ENCODE data around the gene ARHGEF12. TPM values are rescaled to one million over a fixed set of nuclear protein-coding genes. Genes with fewer than 3 reads are reported as not detected.

ARHGEF12 gene
- polyA plus RNA-seq, 1 donor (not counting 4 experiments of a cell fraction or from before 2014, with no cell fraction given), result 28.8 TPM

GRCh38 chr11:120499859-120500258 is 163.6 kb downstream of the ARHGEF12 start:
- Histone ChIP-seq H3K4me1 (ENCODE audit: control insufficient read depth, extremely low read depth, insufficient read depth, low read length) (no peaks in the 10 kb centered on the region), H3K4me2 (ENCODE audit: control insufficient read depth, extremely low read depth, insufficient read depth, low read depth, low read length) (no peak overlapping the region), H3K36me3 (ENCODE audit: control insufficient read depth in 2 of 2, extremely low read depth in 1 of 2, insufficient read depth in 2 of 2, low read length in 2 of 2) (no peaks in the 10 kb centered on the region), H3K9me1 (ENCODE audit: control insufficient read depth, extremely low read depth, insufficient read depth, low read length) (no peaks in the 10 kb centered on the region), H3K27ac (ENCODE audit: control insufficient read depth, insufficient read depth, low read length) (no peak overlapping the region), H3K4me3 (ENCODE audit: control insufficient read depth in 2 of 3, extremely low read depth in 1 of 3, insufficient read depth in 2 of 3, low read depth in 1 of 3, low read length in 3 of 3) (no peak overlapping the region), H4K20me1 (ENCODE audit: control insufficient read depth, extremely low read depth, insufficient read depth, low read length) (no peaks in the 10 kb centered on the region), H3K27me3 (ENCODE audit: control insufficient read depth, extremely low read depth, insufficient read depth, low read length) (no peaks in the 10 kb centered on the region), H3K9me3 (ENCODE audit: control insufficient read depth, low read depth, low read length) (no peaks in the 10 kb centered on the region), H3K79me2 (ENCODE audit: control insufficient read depth, insufficient read depth, low read length) (no peaks in the 10 kb centered on the region), H2AFZ (ENCODE audit: control insufficient read depth, low read length) (no peak overlapping the region), H3K9ac (ENCODE audit: control insufficient read depth, extremely low read depth, insufficient read depth, low read length) (no peak overlapping the region)
- TF ChIP-seq CTCF (optimal IDR thresholded peaks at IDR 0.05 in 1 of 3, IDR thresholded peaks at IDR 0.05 in 1 of 3, conservative IDR thresholded peaks at IDR 0.05 in 1 of 3; ENCODE audit: extremely low read depth in 1 of 3, insufficient read depth in 2 of 3, low read length in 3 of 3) (no peak), EZH2 (IDR thresholded peaks at IDR 0.05; ENCODE audit: low read length) (no peak)
- DNase-seq (ENCODE audit: low read depth, low spot score) (no peak), FAIRE-seq (no peak)
- dilution Hi-C loops (cut with MboI; ENCODE audit: extremely low pct_ligation_motif_present, low sequenced_read_pairs), result loop anchor here (25.0 kb wide), 1 partner anchor 437 kb away; no protein-coding TSS in a partner anchor

GRCh38 chr11:120500414-120501071 is 164.3 kb downstream of the ARHGEF12 start:
- H3K79me2 ChIP-seq (ENCODE audit: control insufficient read depth, insufficient read depth, low read length), result no peaks in the 10 kb centered on the region
- no peak overlapping the region for H3K4me3 ChIP-seq (ENCODE audit: control insufficient read depth in 2 of 3, extremely low read depth in 1 of 3, insufficient read depth in 2 of 3, low read depth in 1 of 3, low read length in 3 of 3)
- H4K20me1 ChIP-seq (ENCODE audit: control insufficient read depth, extremely low read depth, insufficient read depth, low read length), result no peaks in the 10 kb centered on the region
- dilution Hi-C loops (cut with MboI; ENCODE audit: extremely low pct_ligation_motif_present, low sequenced_read_pairs), result loop anchor here (25.0 kb wide), 1 partner anchor 437 kb away; no protein-coding TSS in a partner anchor
- no peaks in the 10 kb centered on the region for H3K36me3 ChIP-seq (ENCODE audit: control insufficient read depth in 2 of 2, extremely low read depth in 1 of 2, insufficient read depth in 2 of 2, low read length in 2 of 2)
- H3K9ac ChIP-seq (ENCODE audit: control insufficient read depth, extremely low read depth, insufficient read depth, low read length), result no peak overlapping the region
- TF ChIP-seq EZH2 (IDR thresholded peaks at IDR 0.05; ENCODE audit: low read length) (no peak), CTCF (optimal IDR thresholded peaks at IDR 0.05 in 1 of 3, IDR thresholded peaks at IDR 0.05 in 1 of 3, conservative IDR thresholded peaks at IDR 0.05 in 1 of 3; ENCODE audit: extremely low read depth in 1 of 3, insufficient read depth in 2 of 3, low read length in 3 of 3) (no peak)
- FAIRE-seq (no peak), DNase-seq (ENCODE audit: low read depth, low spot score) (no peak)
- no peaks in the 10 kb centered on the region for H3K9me1 ChIP-seq (ENCODE audit: control insufficient read depth, extremely low read depth, insufficient read depth, low read length)
- H3K4me2 ChIP-seq (ENCODE audit: control insufficient read depth, extremely low read depth, insufficient read depth, low read depth, low read length), result no peak overlapping the region
- H3K9me3 ChIP-seq (ENCODE audit: control insufficient read depth, low read depth, low read length), result no peaks in the 10 kb centered on the region
- H2AFZ ChIP-seq (ENCODE audit: control insufficient read depth, low read length), result no peak overlapping the region
- H3K4me1 ChIP-seq (ENCODE audit: control insufficient read depth, extremely low read depth, insufficient read depth, low read length), result no peaks in the 10 kb centered on the region
- no peak overlapping the region for H3K27ac ChIP-seq (ENCODE audit: control insufficient read depth, insufficient read depth, low read length)
- no peaks in the 10 kb centered on the region for H3K27me3 ChIP-seq (ENCODE audit: control insufficient read depth, extremely low read depth, insufficient read depth, low read length)
